Hematopoietic multipotent progenitor cell (in vitro differentiated cells): Measurements from ENCODE around the gene TMEM145. TPM values are rescaled to one million over a fixed set of nuclear protein-coding genes. Genes with fewer than 3 reads are reported as not detected.
"Not testable (repeated sequence)": the region's sequence is repeated elsewhere in the genome, so short reads cannot be mapped to it uniquely, and the experiment has no call there.

Experiments
- DNase-seq, 3 donors: peaks; one replicate each; pipeline ENCODE4 v3.0.0-alpha.2; 2011 to 2015; ENCODE audit warnings: low read depth in 2 of 3, low spot score in 2 of 3
- total RNA-seq: library from RNA; depleted of rRNA; stranded (reverse); fragments of >200 nt; gene quantifications from one replicate; pipeline ENCODE4 v1.2.3, GENCODE V29; 2012

TMEM145 gene
- total RNA-seq, result not detected

DNA sequence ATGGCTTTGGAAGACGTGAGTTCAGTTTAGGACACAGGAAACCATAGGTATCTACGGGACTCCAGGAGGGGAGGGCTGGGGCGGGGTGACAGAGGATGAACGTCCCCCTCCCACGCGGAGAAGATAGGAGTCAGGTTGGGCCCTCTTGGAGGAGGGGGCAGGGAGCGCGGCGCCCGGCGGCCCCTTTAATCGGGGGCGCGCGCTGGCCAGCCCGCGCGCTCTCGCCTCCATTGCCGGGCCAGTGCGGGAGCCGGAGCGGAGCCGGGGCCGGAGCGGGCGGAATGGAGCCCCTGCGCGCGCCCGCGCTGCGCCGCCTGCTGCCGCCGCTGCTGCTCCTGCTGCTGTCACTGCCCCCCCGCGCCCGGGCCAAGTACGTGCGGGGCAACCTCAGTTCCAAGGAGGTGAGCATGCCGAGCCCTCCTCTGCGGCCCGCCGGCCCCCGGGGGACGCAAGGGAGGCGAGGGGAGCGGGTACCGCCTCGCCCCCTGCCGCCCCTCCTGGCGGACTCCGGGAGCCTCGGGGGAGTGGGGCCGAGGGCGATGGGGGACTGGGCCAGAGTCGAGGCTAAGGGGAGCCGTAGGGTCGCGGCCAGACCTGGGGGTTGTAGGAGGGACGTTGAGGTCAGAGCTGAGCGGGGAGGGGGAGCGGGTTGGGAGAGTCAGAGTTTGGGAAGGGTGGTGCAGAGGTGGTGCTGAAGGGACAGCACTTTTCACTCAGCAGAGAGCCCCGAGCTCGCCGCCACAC lies at the start of gene TMEM145:
Gene TMEM145 (plus strand): TSS at position 214 of the 744 bp plus-strand sequence. CDS start 68 bp downstream, at position 282.
- DNase-seq, result peak in 2 of 3 donors; percentile 54 to 62

DNA sequence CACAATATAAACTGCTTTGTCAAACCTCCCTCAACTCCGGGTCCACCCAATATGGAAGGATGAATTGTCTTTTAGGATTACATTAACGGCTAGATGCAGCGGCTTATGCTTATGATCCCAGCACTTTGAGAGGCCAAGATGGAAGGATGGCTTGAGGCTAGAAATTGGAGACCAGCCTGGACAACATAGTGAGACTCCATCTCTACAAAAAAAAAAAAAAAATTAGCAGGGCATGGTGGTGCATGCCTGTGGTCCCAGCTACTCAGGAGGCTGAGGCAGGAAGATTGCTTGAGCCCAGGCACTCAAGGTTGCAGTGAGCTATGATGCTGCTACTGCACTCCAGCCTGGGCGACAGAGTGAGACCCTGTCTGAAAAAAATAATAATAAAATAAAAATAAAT lies 47.0 kb upstream of the TMEM145 start:
- DNase-seq, result not testable (repeated sequence)

- DNase-seq, result not testable (repeated sequence)
Observed at GRCh38 chr19:42266928-42267603, 46.0 kb upstream of the TMEM145 start.

GRCh38 chr19:42267644-42268141 lies 45.4 kb upstream of the TMEM145 start:
- no peak for DNase-seq

- DNase-seq, result peak; percentile 98 to 100 (median 99)
Observed at GRCh38 chr19:42268142-42268703, 44.9 kb upstream of the TMEM145 start.

- DNase-seq, result peak; percentile 99 to 100 (median 100)
Observed at GRCh38 chr19:42268704-42269477, 44.2 kb upstream of the TMEM145 start, which contains the start of gene CIC. Gene CIC (plus strand): TSS chr19:42269252. CDS start chr19:42271784, 2,532 bp downstream.

GRCh38 chr19:42269478-42270345 lies 43.4 kb upstream of the TMEM145 start:
- no peak for DNase-seq

DNA sequence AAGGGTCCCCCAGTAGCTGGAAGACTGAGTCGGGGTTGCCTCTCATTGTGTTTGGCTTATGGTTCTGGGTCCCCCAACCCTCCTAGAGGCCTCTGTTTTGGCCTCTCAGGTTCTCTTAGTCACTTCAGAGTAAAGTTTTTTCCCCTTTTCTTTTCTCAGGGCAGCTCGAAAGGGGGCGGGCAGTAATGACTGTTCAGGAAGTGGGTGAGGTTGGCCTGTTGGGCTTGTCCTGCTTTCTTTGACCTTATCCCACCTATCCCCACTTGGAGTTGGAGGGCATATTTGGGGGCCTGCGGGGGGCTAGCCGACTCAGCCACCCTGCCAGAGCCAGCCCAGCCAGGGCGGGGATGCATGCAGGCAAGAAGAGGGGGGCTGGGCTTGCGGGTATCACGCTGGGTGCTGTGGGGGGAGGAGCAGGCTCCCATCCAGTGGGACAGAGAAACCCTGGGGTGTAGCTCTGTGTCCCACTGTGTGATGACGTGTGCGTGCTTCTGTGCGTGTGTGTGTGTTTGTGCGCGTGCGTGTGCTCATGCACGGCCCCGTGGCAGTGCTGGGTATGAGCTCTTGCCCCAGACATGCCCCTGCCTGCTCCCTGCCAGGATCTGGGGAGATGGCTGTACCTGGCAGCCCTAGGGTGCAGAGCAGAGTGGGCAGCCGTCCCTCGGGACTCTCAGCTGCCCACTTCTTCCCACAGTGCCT lies 42.6 kb upstream of the TMEM145 start:
- DNase-seq, result peak in 2 of 3 donors; percentile 74 to 76

DNA sequence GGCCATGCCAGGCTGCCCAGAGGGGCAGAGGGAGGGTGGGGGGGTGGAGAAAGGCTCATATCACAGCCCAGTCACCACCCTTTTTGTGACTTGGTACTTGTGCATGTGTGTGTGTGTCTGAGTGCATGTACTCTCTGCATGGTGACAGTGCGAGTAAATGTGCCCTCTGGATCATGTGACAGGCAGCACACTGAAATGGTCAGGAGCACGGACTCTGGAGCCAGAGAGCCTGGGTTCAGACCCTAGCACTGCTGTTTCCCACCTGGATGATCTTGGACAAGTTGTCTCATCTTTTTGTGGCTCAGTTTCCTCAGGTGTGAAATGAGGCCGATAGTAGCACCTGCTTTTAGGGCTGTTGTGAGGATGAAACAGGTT lies 42.1 kb upstream of the TMEM145 start:
- no peak for DNase-seq

DNA sequence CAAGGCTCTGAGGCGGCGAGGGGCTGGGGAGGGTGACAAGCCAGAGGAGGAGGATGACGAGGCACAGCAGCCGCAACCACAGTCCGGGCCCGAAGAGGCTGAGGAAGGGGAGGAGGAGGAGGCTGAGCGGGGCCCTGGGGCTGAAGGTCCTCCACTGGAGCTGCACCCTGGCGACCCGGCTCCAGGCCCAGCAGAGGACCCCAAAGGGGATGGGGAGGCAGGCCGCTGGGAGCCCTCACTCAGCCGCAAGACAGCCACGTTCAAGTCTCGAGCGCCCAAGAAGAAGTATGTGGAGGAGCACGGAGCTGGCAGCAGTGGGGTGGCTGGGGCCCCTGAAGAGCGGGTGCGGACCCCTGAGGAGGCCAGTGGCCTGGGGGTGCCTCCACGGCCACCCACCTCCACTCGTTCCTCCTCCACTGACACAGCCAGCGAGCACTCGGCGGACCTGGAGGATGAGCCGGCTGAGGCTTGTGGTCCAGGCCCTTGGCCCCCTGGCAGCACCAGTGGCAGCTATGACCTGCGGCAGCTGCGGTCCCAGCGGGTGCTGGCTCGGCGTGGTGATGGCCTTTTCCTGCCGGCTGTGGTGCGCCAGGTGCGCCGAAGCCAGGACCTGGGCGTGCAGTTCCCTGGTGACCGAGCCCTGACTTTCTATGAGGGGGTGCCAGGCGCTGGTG lies 41.1 kb upstream of the TMEM145 start:
- no peak for DNase-seq

- DNase-seq, result no peak
Observed at GRCh38 chr19:42272535-42272897, 40.6 kb upstream of the TMEM145 start.

DNA sequence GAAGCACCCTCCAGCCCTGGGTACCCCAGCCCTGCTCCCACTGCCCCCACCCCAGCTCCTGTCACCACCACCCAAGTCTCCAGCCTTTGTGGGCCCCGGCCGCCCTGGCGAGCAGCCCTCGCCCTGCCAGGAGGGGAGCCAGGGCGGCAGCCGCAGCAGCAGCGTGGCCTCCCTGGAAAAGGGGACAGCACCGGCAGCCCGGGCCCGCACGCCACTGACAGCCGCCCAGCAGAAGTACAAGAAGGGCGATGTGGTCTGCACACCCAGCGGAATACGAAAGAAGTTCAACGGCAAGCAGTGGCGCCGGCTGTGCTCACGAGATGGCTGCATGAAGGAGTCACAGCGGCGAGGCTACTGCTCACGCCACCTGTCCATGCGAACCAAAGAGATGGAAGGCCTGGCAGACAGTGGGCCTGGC lies 40.1 kb upstream of the TMEM145 start:
- DNase-seq, result no peak

DNA sequence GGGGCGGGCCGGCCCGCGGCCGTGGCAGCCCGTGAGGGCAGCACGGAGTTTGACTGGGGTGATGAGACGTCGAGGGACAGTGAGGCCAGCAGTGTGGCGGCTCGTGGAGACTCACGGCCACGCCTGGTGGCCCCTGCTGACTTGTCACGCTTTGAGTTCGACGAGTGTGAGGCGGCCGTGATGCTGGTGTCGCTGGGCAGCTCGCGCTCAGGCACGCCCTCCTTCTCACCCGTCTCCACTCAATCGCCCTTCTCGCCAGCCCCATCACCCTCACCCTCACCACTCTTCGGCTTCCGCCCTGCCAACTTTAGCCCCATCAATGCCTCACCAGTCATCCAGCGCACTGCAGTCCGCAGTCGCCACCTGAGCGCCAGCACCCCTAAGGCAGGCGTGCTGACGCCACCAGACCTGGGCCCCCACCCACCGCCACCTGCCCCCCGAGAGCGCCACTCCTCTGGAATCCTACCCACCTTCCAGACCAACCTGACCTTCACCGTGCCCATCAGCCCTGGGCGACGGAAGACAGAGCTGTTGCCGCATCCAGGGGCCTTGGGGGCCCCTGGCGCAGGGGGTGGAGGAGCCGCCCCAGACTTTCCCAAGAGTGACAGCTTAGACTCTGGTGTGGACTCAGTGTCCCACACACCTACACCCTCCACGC lies 39.6 kb upstream of the TMEM145 start:
- no peak for DNase-seq

DNA sequence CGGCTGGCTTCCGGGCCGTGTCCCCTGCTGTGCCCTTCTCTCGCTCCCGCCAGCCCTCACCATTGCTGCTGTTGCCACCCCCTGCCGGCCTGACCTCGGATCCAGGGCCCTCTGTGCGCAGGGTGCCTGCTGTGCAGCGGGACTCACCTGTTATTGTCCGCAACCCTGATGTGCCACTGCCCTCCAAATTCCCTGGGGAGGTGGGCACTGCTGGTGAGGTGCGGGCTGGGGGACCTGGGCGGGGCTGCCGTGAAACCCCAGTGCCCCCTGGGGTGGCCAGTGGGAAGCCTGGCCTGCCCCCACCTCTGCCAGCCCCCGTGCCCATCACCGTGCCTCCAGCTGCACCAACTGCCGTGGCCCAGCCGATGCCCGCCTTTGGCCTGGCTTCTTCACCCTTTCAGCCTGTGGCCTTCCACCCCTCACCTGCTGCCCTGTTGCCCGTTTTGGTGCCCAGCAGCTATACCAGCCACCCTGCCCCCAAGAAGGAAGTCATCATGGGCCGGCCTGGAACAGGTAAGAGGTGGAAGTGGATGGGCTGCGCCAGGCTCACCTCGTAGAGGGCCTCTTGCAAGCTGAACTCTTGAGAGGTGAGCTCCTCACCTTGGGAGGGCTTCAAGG lies 38.9 kb upstream of the TMEM145 start:
- DNase-seq, result no peak

- DNase-seq, result no peak
Observed at GRCh38 chr19:42275103-42275502, 38.0 kb upstream of the TMEM145 start.

DNA sequence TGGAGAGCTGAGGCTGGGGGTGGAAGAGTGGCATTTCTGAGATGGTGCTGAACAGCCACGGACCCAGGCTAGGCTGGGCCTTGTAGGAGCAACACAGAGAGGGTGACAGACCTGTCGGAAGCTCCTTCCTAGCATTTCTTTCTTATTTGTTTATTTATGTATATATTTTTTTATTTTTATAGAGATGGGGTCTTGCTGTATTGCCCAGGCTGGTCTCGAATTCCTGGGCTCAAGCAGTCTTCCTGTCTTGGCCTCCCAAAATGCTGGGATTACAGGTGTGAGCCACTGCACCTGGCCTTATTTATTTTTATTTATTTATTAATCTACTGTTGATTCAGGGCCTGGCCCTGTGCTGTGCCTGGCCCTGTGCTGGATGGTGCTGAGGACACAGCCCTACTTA lies 37.6 kb upstream of the TMEM145 start:
- DNase-seq, result no peak

GRCh38 chr19:42276284-42276683 lies 36.8 kb upstream of the TMEM145 start:
- DNase-seq, result no peak

DNA sequence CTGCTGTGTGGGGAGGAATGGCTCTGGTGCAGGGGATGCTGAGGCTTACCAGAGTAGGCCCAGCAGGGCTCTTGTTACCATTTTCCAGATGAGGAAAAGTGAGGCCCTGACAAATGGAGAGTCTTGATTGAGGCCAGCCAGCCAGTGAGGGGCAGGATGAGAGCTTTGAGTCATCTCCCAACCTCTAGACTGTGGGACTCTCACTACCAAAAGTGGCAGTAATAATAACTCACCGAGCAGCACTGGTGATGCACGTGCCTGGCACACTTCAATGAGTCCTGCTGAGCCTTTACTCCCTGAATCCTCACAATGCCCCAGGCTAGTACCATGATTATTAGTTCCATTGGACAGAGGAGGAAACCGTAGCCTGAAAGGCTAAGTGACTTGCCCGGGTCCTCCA lies 36.3 kb upstream of the TMEM145 start:
- DNase-seq, result no peak
